ENCODE measurements around the gene THSD1.
"Not testable (repeated sequence)": the region's sequence is repeated elsewhere in the genome, so short reads cannot be mapped to it uniquely, and the experiment has no call there.

THSD1 gene

DNA sequence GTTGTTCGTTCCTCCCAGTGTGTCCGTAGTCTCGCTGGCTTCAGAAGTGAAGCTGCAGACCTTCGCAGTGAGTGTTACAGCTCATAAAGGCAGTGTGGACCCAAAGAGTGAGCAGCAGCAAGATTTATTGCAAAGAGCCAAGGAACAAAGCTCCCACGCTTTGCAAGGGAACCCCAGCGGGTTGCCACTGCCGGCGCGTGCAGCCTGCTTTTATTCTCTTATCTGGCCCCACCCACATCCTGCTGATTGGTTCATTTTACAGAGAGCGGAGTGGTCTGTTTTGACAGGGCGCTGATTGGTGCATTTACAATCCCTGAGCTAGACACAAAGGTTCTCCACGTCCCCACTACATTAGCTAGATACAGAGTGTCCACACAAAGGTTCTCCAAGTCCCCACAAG lies 1.5 kb upstream of the THSD1 start:
- DNase-seq, result not testable (repeated sequence)

- DNase-seq, result no peak
These were observed 657 bp upstream of the THSD1 start for GRCh38 chr13:52406629-52407028.

DNA sequence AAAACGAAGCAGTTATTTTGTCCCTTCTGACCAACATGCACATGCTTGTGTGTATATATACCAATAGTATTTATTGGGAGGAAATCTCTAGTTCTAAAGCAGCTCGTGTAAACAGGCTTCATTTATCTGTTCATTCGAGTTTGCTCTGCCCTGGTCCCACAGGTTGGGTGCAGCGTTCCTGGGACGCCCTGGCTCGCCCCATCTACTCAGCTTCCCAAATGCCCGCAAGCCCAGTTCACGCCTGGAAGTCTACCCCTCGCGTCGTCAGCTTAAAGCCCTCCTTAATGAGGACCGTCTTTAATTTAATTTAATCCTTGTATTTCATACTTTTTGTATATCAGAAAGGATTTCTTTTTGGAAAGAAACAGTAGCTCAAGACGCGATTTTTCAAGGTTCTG lies 604 bp downstream of the THSD1 start:
- DNase-seq, result no peak

DNA sequence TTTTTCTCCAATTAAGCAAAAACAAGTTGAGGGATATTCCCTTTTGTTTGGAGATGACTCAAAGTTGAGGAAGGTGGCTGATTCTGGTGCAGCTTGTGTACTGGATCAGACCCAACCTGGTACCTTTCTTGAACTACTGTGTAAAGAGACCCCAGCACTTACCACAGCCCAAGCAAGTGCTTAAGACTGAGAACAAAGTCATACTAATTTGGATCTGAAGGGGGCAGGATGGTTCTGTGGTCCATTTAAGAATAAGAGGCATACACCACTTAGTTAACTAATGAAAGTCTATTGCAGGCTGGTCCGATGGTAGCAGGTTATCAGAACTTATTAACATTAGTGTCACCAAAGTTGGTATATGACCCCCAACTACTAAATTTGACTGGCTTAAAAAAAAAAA lies 6.3 kb downstream of the THSD1 start:
- DNase-seq, result no peak

- DNase-seq, result no peak
These were observed 6.9 kb downstream of the THSD1 start for GRCh38 chr13:52399046-52399445.

DNA sequence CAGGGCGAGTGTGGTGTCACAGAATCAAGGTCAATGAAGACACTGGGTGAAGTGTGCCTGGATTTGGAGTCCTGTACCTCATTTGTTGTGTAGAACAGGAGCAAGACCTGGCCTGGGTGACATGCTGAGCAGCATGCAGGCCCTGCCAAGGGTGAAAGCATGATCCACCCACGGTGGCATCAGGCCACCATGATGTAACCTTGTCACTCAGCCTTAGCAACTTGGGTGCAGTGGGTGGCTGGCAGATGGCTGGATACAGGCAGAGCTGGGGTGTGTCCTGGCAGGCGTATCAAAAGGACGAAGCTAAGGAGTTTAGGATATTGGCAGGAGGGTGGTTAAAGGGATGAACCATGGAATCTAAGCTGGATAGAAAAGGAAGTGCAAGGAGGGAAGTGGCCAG lies 10.3 kb downstream of the THSD1 start:
- no peak for DNase-seq

GRCh38 chr13:52394586-52394985 lies 11.4 kb downstream of the THSD1 start:
- DNase-seq, result no peak

- no peak for DNase-seq
These were observed 12.2 kb downstream of the THSD1 start for GRCh38 chr13:52393572-52394357.

DNA sequence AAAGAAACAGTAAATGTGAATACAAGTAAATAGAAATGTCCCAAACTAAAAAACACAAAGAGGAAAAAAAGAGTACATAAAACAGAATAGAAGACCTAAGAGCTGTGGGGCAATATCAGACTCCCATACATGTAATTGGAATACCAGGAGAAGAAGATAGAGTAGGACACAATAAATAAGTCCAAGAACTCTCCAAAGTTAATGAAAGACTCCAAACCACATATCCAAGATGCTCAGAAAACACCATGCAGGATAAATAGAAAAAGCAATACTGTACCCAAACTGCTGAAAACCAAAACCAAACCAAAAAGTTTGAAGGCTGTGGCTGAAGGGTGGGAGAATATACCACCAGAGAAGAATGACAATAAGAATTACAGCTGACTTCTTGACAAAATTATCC lies 18.3 kb downstream of the THSD1 start:
- DNase-seq, result no peak

- DNase-seq, result no peak
These were observed 20.1 kb downstream of the THSD1 start for GRCh38 chr13:52385870-52386269.

DNA sequence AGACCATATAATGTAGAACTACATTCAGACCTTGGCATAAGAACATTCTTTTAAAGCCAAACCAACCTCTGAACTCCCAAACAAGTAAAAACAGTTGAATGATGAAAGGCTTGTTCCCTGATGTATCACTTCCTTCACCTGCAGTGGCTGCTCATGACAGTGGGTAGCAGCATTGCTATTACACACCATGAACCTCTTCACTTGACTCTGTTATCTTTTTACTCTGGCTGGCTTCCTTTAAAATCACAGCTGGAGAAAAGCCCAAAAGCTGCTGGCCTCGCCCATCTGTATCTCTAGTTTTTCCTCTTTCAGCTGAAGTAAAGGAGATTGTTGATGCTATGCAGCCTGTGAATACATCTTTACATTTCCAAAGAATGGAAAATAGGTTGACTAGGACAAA lies 22.6 kb downstream of the THSD1 start:
- DNase-seq, result no peak

GRCh38 chr13:52378312-52378711 lies 27.7 kb downstream of the THSD1 start:
- no peak for DNase-seq

GRCh38 chr13:52377898-52378297 lies 28.1 kb downstream of the THSD1 start:
- DNase-seq, result no peak

DNA sequence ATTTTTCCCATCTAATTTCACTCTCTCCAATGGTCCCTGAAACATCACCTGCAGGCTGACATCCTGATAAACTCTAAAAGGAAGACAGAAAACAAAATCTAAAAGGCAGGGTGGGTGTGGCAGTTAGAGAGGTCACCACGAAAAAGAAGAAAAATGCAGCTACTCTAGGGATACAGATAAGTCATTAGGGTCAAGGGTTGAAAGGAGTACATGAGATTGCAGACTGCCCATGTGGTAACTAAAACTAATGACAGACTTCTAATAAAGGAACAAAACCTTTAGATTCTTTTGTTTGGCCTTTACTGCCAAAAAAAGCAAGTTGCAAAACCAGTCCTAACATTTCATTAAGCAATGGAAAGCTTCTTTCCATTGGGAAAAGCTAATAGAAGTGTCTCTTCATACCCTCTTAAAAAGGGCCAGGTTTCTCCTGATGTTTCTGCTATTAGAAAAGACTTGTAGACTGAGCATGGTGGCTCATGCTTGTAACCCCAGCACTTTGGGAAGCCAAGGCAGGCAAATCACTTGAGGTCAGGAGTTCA lies 31.0 kb downstream of the THSD1 start:
- DNase-seq, result no peak

GRCh38 chr13:52374389-52374788 lies 31.6 kb downstream of the THSD1 start:
- no peak for DNase-seq

- DNase-seq, result not testable (repeated sequence)
These were observed 32.7 kb downstream of the THSD1 start for GRCh38 chr13:52373277-52373676.

- no peak for DNase-seq
These were observed 34.2 kb downstream of the THSD1 start for GRCh38 chr13:52371736-52372247.

DNA sequence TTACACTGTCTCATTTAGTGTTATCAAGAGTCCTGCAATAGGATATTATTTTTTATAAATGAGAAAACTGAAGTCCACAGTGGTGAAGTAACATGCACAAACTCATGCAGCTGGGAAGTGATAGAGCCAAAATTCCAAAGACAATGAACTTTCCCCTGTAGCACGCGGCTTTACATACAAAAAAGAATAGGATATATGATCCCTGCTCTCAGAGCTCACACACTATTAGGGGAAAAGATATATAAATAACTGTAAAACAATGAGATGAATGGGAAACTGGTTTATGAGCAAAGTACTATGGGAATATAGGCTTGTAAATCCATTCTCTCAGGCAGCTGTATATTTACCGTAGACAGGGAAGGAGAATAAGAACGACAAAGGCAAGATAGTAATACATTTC lies 39.7 kb downstream of the THSD1 start:
- no peak for DNase-seq

DNA sequence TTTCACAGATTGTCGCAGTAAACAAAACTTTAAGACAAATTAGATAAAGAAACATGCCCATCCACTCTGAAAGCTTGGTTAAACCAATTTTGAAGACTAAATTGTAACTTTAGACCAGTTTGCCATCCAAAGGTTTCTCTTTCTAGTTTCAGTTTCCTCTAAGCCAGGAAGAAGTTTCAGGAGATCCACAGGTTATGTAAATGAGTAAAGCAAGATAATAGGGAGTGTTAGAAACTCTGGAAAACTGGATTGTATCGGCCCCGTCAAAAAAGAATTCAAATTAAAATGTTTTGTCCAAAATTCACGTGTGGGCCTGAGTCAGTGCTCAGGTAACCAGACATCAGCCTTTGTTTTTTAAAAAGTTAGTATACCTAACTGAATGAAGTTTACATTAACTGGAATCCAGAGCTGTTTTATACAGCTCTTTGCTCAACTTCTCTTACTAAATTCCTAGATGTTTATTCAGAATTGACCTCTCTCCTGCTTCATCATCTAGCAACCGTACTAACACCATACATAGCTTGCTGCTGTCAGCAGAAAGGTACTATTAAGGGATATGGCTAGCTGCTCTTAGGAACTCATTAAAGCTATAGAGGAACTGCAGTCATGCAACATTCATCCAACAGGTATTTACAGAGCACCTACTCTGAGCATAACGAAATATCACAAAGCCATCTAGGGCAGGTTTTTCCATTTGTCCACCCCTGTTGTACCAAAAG lies 43.6 kb downstream of the THSD1 start:
- not testable (repeated sequence) for DNase-seq

DNA sequence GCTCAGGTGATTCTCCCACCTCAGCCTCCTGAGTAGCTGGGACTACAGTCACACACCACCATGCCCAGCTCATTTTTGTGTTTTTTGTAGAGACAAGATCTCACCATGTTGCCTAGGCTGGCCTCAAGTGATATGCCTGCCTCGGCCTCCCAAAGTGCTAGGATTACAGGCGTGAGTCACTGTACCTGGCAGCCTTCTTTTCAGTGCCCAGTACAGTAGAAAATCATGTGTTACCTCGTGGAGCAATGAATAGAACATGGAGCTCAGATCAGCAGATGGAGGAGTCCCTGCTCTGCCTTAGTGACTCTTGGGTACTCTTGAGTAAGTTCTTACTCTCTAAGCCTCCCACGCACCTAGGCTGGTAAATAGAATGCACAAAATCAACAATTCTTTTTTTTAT lies 44.7 kb downstream of the THSD1 start:
- no peak for DNase-seq

GRCh38 chr13:52359534-52359933 lies 46.4 kb downstream of the THSD1 start:
- DNase-seq, result no peak

- DNase-seq, result no peak
These were observed 49.6 kb downstream of the THSD1 start for GRCh38 chr13:52356327-52356726.

- no peak for DNase-seq
These were observed 52.8 kb downstream of the THSD1 start for GRCh38 chr13:52353193-52353592.
